ENCODE data around the gene ADGRF4.

The ADGRF4 gene

GRCh38 chr6:47710295-47710694, 11.9 kb downstream of the ADGRF4 start:
- Histone ChIP-seq H3F3A (ENCODE audit: insufficient read depth, low read length) (no peaks in the 10 kb centered on the region), H3K9ac (ENCODE audit: low read length) (no peak overlapping the region), H2AFZ (ENCODE audit: low read length) (no peak overlapping the region), H3K36me3 (replicated peaks; ENCODE audit: insufficient read depth, low read length) (no peaks in the 10 kb centered on the region), H3K4me2 (ENCODE audit: low read depth, low read length) (no peak overlapping the region), H3K4me1 (ENCODE audit: low read length) (no peaks in the 10 kb centered on the region), H3K4me3 (ENCODE audit: low read length) (no peak overlapping the region), H3K9me2 (replicated peaks; ENCODE audit: insufficient read depth, low read length) (no peaks in the 10 kb centered on the region), H3K79me2 (ENCODE audit: low read length) (no peaks in the 10 kb centered on the region), H3K9me3 (replicated peaks; ENCODE audit: insufficient read depth, low read length) (no peaks in the 10 kb centered on the region), H3K27ac (ENCODE audit: low read length) (no peak overlapping the region), H3K27me3 (replicated peaks; ENCODE audit: insufficient read depth, low read length) (no peaks in the 10 kb centered on the region), H4K20me1 (ENCODE audit: insufficient read depth, low read length) (no peaks in the 10 kb centered on the region)
- no peak for TF ChIP-seq CTCF (IDR thresholded peaks at IDR 0.05; ENCODE audit: low read length)
- no peak for TF ChIP-seq EZH2 (optimal IDR thresholded peaks at IDR 0.05; ENCODE audit: low read depth, low read length)
- TF ChIP-seq EZH2phosphoT487 (IDR thresholded peaks at IDR 0.05; ENCODE audit: low read length), result no peak
- no peak for DNase-seq

- Histone ChIP-seq H3K4me2 (ENCODE audit: low read depth, low read length) (no peak overlapping the region), H4K20me1 (ENCODE audit: insufficient read depth, low read length) (no peaks in the 10 kb centered on the region), H3K4me3 (ENCODE audit: low read length) (no peak overlapping the region), H3K27me3 (replicated peaks; ENCODE audit: insufficient read depth, low read length) (no peaks in the 10 kb centered on the region), H3F3A (ENCODE audit: insufficient read depth, low read length) (no peaks in the 10 kb centered on the region), H3K9me2 (replicated peaks; ENCODE audit: insufficient read depth, low read length) (no peaks in the 10 kb centered on the region), H3K27ac (ENCODE audit: low read length) (no peak overlapping the region), H3K36me3 (replicated peaks; ENCODE audit: insufficient read depth, low read length) (no peaks in the 10 kb centered on the region), H2AFZ (ENCODE audit: low read length) (no peak overlapping the region), H3K79me2 (ENCODE audit: low read length) (no peaks in the 10 kb centered on the region), H3K9me3 (replicated peaks; ENCODE audit: insufficient read depth, low read length) (no peaks in the 10 kb centered on the region), H3K9ac (ENCODE audit: low read length) (no peak overlapping the region), H3K4me1 (ENCODE audit: low read length) (no peaks in the 10 kb centered on the region)
- DNase-seq, result no peak
- TF ChIP-seq EZH2 (optimal IDR thresholded peaks at IDR 0.05; ENCODE audit: low read depth, low read length) (no peak), CTCF (IDR thresholded peaks at IDR 0.05; ENCODE audit: low read length) (no peak), EZH2phosphoT487 (IDR thresholded peaks at IDR 0.05; ENCODE audit: low read length) (no peak)
Observed at GRCh38 chr6:47713200-47713599, 14.8 kb downstream of the ADGRF4 start.

- no peaks in the 10 kb centered on the region for H4K20me1 ChIP-seq (ENCODE audit: insufficient read depth, low read length)
- H2AFZ ChIP-seq (ENCODE audit: low read length), result no peak overlapping the region
- no peaks in the 10 kb centered on the region for H3K4me1 ChIP-seq (ENCODE audit: low read length)
- DNase-seq, result no peak
- no peak overlapping the region for H3K4me3 ChIP-seq (ENCODE audit: low read length)
- no peak overlapping the region for H3K4me2 ChIP-seq (ENCODE audit: low read depth, low read length)
- H3F3A ChIP-seq (ENCODE audit: insufficient read depth, low read length), result no peaks in the 10 kb centered on the region
- no peaks in the 10 kb centered on the region for H3K36me3 ChIP-seq (replicated peaks; ENCODE audit: insufficient read depth, low read length)
- no peak overlapping the region for H3K27ac ChIP-seq (ENCODE audit: low read length)
- TF ChIP-seq CTCF (IDR thresholded peaks at IDR 0.05; ENCODE audit: low read length) (no peak), EZH2 (optimal IDR thresholded peaks at IDR 0.05; ENCODE audit: low read depth, low read length) (no peak), EZH2phosphoT487 (IDR thresholded peaks at IDR 0.05; ENCODE audit: low read length) (no peak)
- no peaks in the 10 kb centered on the region for H3K9me2 ChIP-seq (replicated peaks; ENCODE audit: insufficient read depth, low read length)
- H3K9me3 ChIP-seq (replicated peaks; ENCODE audit: insufficient read depth, low read length), result no peaks in the 10 kb centered on the region
- no peaks in the 10 kb centered on the region for H3K79me2 ChIP-seq (ENCODE audit: low read length)
- H3K27me3 ChIP-seq (replicated peaks; ENCODE audit: insufficient read depth, low read length), result no peaks in the 10 kb centered on the region
- no peak overlapping the region for H3K9ac ChIP-seq (ENCODE audit: low read length)
Observed at GRCh38 chr6:47714802-47715201, 16.4 kb downstream of the ADGRF4 start.
